Stimulated activated CD8-positive, alpha-beta memory T cell treated with anti-CD3 and anti-CD28 coated beads, Interleukin-7, amount 100 ng/mL, for 48 hours (primary cell): ENCODE measurements around the gene TMTC1.
"Not testable (repeated sequence)": the region's sequence is repeated elsewhere in the genome, so short reads cannot be mapped to it uniquely, and the experiment has no call there.

Experiments
- DNase-seq, 2 donors: peaks; one replicate each; pipeline ENCODE4 v3.0.0-alpha.2; 2020; ENCODE audit warnings: low read depth in 1 of 2; ENCODE audit errors: extremely low read depth in 1 of 2

Gene TMTC1

DNA sequence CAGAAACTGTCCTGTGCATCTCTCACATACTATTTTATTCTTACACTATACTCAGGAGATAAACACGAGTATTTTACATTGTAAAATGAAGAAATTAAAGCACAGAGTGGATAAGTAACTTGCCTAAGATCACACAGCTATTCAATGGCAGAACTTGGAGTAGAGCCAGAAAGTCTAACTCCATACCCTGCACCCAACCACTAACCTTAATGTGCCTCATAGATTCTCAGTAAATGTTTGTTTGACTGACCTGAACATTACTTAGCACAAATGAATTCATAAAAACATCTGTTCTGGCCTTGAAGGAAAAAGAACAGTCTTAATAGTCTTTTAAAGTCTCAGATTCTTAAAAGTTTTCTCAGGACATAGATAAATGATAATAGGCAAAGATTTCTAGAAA is 202.8 kb downstream of the TMTC1 start:
- DNase-seq: no peak

DNA sequence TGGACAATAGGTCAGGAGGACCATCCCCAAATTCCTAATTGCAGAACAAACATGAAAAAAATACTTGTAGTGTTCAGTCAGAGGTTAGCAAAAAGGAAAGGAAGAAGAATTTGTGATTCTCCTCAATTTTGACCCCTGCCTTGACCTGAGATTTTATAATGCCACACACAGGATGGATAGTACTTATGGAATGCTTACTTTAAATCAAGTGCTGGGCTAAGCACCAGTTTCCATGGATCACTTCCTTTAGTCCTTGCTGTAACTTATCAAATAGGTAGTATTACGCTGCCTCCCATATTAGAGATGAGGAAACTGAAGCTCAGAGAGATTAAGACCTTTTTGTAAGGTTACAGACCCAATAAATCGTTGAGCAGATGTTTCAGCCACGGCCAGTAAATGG is 205.0 kb downstream of the TMTC1 start:
- no peak for DNase-seq

DNA sequence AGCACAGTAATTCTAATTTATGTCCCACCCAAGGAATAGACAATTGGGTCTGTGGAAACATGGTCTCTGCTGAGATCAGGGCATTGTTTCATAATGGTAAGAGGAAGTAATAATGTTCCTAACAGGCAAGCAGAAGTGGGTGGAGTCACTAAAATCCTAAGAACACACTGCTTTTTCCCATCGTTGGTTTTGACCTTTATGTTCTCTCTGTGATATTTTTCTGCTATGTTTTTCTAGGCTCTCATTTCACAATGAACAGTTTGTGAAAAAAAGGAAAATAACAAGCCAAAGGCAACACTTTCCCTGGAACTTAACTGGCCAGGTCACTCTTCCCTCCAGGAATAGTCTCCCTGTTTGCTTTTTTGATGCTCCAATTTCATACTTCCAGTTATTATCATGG is 205.7 kb downstream of the TMTC1 start:
- DNase-seq: no peak

DNA sequence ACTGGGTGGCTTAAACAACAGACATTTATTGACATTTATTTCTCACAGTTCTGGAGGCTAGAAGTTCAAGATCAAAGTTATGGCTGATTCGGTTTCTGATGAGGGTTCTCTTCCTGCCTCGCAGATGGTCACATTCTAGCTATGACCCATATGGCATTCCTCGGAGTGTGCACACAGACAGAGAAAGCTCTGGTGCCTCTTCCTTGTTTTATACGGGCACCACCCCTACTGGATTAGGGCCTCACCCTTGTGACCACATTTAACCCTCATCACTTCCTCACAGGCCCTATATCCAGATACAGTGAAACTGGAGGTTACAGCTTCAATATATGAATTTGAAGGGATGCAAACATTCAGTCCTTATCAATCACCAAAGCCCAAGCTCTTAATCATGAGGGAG is 209.2 kb downstream of the TMTC1 start:
- no peak for DNase-seq

DNA sequence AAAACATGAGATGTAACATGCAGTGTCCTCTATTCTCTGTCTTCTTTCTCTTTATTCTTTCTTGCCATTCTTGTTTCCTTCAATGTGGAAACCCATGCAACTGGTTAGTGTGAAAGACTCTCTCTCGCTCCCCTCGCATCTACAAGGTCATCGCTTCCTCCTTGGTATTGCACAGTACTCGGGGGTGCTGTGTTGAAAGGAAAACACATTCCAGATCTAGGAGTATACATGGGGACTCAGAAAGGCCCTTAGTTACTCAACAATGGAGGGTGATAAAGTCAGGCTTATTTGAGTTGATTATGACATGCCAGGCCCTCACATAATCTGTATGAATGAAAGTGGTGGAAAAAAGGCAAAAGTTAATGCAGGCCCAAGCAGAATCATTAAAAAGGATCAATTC is 210.8 kb downstream of the TMTC1 start:
- DNase-seq: no peak

DNA sequence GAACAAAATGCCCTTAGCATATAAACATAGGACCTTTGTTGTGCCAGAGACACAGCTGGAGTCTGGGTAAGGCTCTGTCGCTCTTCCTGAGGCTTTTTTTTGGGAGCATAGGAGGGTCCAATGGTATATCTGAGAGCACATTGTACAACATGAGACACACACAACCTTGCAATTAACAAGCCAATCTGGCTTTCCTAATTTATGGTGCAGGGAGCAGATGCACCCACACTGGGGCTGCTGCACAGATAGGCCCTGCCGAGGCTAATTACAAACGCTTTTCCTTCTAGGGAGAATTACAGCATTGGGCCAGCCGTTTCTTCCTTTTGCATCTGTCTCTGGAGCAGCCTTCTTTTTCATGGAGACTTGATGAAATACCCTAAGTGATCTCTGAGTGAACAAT is 211.3 kb downstream of the TMTC1 start:
- DNase-seq: no peak

DNA sequence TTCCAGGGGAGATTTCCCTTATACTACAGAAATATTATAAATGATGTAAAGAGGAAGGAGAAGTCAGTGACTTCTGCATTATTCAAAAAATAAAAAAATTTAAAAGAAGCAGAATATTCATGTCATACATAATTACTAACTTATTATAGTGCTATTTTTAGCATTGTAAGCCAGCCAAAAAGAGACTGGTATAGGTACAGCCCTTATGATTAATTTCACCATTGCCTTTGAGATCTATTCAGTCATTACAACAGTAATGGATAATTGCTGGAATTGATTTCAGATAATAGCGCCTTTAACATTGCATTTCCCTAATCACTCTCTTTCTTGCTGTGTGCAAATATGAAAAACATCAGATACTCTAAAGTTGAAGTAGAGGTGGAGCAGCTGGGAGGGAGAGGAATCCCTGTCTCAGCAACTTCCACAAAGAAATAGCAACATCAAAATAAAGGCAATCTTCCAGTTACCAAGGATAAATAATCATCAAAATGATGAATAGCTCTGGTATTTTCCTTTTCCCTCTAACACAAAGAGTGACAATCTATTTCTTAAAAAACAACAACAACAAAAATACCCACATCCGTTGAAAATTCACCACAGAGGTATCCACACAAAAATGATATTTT is 214.5 kb downstream of the TMTC1 start:
- no peak for DNase-seq

DNA sequence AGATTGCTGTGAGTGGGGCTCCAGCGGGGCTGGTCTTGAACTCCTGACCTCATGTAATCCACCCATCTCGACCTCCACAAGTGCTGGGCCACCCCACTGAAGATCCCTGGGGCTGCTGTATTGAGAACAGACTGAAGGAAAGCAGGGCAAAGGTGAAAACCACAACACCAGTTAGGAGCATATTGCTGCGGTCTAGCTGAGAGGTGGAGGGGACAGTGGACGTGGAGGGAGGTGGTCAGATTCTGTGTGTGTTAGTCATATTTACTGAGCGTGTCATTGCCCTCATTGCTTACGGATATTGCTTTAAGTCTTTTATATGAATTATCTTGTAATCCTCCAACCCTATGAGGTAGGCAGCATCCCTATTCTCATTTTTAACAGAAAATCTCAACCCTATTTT is 217.3 kb downstream of the TMTC1 start:
- DNase-seq: no peak

DNA sequence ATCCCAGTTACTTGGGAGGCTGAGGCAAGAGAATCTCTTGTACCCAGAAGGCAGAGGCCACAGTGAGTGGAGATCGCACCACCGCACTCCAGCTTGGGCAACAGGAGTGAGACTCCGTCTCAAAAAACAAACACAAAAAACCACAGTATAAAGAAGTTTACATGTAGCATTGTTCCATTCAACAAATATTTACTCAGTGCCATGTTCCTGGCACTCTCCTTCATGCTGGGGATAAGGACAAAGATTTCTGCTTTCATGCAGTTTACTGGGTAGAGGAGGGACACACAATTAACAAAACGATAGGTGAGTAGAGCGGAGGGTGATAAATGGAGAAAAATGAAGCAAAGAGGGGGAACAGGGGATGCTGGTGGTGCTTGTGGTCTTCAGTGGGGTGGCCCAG is 218.0 kb downstream of the TMTC1 start:
- no peak for DNase-seq

DNA sequence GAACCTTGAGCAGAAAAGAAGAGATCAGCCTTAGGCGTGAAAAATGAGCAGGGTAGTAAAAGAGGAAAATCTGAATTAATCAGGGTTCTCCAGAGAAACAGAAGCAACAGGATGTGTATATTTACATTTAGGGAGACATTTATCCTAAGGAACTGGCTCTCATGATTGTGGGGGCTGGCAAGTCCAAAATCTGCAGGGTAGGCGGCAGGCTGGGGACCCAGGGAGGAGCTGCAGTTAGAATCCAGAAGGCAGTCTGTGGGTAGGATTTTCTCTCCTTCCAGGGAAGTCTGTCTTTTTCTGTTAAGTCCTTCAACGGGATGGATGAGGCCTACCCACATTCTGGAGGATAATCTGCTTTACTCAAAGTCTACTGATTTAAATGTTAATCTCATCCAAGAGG is 218.8 kb downstream of the TMTC1 start:
- DNase-seq: no peak

DNA sequence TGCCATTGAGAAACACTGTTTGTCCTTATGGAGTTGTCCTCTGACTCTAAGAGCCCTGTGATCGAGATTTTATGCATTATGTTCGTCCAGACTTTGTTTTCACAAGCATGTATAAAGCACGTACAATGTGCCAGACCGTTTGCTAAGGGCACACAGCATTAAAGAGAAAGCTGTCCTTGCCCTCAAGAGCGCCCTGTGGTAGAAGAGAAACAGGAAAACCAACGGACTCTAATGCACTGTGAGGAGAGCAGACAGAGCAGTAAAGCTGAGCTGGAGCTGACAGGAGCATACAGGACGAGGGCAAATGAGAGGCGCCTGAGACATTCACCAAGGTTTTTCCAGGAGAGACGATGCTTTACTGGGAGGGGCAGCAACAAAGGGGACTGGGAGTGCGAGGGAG is 220.1 kb downstream of the TMTC1 start:
- DNase-seq: no peak

DNA sequence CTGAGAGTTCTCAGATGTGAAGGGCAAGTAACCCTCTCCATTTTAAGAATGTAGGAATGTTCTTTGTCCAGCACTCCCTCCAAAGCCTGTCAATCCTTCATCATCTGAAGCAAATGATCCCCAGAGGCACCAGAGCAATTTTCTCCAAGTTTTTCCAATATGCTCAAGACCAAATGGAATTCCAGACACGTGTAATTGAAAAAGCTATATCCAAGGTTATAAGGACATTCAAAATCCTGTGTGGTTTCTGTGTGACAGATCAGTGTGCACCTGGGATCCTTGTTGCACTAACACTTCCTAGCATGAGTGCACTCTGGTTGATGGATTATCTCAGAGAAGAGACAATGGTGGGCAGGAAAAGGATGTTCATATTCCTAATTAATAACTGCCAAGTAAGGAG is 220.7 kb downstream of the TMTC1 start:
- no peak for DNase-seq

DNA sequence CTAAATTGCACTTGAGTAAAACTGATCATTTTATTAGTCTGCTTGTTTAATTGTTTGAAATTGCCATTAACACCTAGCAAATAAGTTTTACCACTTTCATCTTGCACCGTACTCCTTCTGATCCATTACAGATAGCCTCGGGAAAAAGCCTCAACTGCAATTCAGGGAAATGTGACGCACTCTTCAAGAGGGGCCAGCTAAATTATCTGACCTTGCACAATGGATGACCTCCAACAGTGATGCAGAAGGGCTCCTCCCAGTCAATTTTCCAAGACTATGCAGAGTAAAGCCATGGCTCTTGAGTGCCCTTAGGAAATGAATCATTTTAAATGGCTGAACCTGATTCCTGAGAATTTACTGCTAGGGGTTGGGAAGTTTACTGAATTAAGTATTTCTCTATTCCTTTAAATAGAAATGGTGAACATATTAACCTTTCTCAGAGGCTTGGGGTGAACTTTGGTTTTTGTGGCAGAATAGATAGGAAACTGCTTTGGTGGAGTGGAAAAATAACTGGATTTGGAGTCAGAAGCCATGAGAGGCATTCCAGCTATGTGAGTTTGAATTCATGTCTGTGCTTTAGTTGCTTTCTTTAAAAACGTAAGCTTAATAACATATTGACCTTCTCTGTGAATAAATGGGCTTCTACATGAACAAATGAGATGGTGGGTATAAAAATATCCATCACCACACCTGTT is 221.5 kb downstream of the TMTC1 start:
- no peak for DNase-seq

DNA sequence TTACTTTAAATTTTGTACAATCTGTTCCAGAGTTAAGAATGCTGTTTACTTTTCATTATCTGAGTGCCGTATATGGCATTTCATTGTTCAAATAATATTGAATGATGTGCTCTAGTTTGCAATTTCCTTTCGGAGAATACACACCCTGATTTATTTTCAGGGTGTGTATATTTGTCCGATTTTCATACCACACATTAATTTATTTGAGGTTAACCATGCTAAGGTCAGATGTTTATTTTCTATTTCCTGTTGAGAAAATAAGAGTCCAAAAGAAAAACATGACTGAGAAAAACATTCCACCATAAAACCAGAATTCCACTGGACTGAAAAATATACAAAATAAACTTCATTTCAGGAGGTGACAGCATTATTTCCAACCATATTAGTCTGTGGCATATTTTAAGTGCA is 222.1 kb downstream of the TMTC1 start:
- no peak for DNase-seq

DNA sequence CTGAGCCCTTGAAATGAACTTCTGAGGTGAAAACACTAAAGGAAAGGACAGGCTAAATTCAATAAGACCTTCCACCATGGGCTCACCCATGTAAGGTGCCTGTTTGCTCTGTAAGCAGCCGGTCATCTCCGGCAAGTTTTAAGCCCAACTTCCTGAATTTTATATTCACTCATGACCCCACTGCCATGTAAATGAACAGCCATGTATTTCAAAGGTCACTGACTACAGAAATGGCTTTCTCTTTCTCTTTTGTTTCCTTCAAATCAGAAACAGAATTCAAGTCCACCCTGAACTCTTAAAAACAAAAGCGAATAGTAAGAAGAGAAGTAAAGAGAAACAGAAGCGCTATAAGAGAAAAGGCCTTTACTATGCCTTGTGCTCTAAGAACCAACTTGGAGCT is 224.5 kb downstream of the TMTC1 start:
- no peak for DNase-seq

DNA sequence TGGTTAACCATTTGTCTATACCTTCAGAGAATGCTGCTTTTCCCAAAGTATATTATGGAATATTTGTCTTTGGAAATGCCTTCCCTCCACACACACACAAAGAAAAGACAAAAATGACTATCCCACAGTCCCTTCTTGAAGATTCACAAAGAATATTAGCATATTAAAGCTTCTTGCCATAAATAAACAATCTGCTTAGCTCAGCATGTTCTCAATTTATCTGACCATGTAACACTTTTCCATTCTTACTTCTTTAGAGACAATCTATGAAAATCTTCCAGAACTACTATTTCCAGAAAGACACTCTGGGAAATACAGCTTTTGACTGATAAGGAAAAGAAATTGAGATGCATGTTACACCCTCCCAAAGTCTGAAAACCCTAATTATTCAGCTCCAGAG is 227.4 kb downstream of the TMTC1 start:
- no peak for DNase-seq

DNA sequence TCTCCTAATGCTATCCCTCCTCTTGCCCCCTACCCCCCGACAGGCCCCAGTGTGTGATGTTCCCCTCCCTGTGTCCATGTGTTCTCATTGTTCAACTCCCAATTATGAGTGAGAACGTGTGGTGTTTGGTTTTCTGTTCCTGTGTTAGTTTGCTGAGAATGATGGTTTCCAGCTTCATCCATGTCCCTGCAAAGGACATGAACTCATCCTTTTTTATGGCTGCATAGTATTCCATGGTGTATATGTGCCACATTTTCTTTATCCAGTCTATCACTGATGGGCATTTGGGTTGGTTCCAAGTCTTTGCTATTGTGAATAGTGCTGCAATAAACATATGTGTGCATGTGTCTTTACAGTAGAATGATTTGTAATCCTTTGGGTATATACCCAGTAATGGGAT is 228.3 kb downstream of the TMTC1 start:
- DNase-seq: not testable (repeated sequence)

DNA sequence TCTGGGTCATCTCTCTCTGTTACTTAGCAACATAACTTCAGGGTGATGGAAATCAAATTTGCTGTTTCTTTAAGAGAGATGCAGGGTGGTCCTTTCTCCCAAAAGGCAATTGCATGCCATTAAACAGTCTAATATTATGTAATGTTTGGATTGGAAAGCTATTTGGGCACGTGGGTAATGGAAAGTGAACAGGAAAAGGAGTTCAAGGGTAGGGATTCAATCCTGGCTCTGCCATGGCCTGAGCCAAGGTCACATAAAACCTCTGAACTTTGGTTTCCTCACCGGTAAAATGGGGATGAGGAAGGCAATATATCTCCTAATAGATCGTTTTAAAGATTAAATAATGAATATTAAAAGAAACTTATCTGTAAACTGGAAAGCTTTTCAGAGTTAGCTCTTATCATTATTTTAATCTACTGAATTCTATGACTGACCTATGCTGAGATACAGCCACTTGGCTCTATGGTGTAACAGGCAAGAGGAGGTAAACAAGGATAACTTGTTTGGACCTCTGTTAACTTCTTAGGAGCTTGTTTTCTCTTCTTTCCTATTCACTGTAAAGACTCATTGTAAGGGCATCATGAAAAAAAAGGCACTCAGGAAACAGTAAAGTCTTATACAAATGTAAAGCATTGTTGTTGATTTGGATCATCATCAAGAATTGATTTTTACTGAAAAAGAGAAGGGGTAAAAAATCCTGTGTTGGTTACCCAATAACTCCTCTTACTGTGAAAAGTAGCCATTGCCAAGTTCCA is 230.6 kb downstream of the TMTC1 start:
- DNase-seq: no peak

DNA sequence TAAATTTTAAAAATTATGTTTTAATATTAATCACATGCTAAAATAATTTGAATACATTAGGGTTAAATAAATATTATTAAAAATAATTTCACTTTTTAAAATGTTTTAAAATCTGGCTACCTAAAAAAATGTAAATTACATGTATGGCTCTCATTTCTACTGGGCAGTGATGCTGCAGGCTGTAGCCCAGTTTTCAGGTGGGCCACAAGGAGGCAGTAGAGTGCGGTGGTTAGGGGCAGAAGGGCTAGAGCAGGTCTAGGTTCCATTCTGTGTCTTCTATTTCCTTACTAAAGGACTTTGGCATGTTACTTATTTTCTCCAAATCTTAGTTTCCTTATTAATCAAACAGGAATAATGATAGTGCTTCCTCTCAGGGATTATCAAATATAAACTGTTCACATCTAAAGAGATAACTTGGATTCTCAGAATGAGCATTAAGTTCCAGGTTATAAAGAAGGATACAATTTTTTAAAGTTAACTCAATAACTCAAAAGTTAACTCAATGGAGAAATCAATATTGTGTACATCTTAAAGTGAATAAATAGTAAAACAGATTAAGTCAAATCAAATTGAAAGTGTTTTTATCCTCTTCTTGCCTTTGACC is 231.3 kb downstream of the TMTC1 start:
- DNase-seq: peak; percentile 16 to 34

DNA sequence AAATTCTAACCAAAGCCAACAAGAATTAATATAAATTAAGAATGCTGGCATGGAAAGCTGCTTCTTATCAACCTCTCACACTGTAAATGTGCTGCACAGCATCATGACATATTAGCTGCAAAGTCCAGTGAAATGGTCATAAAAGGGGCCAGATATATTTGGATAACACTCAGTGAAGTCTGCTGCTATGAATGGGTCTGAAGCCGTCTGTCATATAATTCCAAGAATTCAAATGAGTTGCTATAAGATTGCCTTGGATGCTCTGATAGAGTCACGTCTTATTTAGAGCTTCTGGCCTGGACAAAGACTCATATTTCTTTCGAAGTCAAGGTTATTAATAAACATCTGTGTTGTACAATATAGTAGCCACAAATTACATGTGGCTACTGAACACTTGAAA is 231.9 kb downstream of the TMTC1 start:
- DNase-seq: no peak

DNA sequence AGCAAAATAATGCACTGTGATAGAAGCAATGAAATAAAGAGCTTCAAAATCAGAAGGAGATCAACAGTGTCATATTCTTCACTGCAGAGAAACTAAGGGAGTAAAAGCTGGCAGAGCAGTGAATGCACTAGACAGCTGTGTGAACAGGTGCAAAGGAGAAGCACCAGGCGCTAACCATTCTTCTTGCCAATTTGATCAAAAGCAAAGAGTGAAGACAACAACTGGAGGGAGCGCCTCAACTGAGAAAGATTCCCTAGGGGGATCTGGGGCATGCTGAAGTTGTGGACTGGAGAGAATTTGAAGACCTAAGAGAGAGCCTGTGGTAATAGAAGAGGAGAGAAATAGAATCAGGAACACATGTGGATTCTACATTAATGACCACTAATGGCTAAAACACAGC is 235.9 kb downstream of the TMTC1 start:
- no peak for DNase-seq

DNA sequence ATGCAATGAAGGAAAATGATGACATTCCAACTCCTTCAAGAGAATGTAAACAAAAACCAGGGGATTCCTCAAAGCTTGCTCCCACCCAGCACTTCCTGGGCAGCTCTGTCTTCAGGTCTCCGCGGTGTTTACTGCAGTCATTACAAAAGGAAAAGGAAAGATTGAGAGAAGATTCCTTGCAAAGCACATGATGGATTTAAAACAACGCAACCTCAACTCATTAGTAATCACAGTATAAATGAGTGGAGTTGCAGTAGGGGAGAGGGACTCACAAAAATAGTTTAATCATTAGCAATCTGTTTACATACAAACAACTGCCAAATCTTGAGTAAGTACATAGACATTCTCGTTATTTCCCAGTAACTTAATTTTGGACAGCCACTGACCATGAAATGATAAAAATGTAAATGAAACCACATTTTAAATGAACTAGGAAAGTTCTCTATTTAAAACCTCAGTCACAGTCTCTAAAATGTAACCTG is 236.6 kb downstream of the TMTC1 start:
- no peak for DNase-seq
